HUES48 (cell line): ENCODE results near the gene PACRG.

Experiments used
- H3K27ac ChIP-seq: one replicate; pipeline ENCODE4 v1.7.0; 2013; ENCODE audit warnings: low read depth, low read length, inconsistent platforms
- H3K27me3 ChIP-seq: 2 replicates; pipeline ENCODE4 v1.6.1; 2013; ENCODE audit warnings: mild to moderate bottlenecking, low read length; ENCODE audit not compliant: control insufficient read depth, insufficient read depth
- H3K36me3 ChIP-seq: 2 replicates; pipeline ENCODE4 v1.6.1; 2013; ENCODE audit warnings: low read length; ENCODE audit not compliant: control insufficient read depth, insufficient read depth
- H3K4me1 ChIP-seq: 2 replicates; pipeline ENCODE4 v1.6.1; 2013; ENCODE audit warnings: mild to moderate bottlenecking, low read length; ENCODE audit not compliant: control insufficient read depth, insufficient read depth
- H3K4me3 ChIP-seq: 2 replicates; pipeline ENCODE4 v1.5.1; 2013; ENCODE audit warnings: mild to moderate bottlenecking, low read depth, low read length
- H3K9ac ChIP-seq: 2 replicates; pipeline ENCODE4 v1.6.1; 2013; ENCODE audit warnings: mild to moderate bottlenecking, low read depth, low read length, moderate library complexity
- H3K9me3 ChIP-seq: 2 replicates; pipeline ENCODE4 v1.6.1; 2013; ENCODE audit warnings: low read length; ENCODE audit not compliant: control insufficient read depth, insufficient read depth

PACRG gene

DNA sequence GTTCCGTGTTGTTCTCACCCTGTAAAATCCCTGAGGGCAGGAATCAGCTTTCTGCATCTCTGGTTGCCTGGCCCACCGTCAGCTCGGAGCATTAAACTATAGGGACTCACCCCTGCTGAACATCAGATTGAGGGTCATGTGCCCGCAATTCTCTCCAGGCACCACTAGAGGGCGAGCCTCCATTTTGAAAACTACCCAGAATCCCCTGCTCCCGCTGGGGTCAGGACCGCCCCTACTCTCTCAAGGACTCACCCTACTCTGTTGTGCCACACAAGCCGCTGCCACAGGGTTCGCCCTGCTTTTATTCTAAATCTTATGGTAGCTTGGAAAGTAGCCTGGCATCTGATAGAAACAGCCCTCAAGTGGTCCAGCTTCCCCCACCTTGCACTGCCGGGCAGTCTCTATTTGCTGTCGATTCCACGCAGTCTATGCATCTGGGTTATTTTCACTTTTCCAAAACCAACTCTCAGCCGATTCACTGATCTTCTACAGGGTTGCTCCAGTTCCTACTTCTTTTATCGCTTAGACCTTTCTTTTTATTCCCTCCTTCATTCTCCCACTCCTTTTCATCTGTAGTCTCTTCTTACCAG lies 442.6 kb downstream of the PACRG start:
- H3K9ac ChIP-seq: no peak overlapping the region
- H3K36me3 ChIP-seq: no peaks in the 10 kb centered on the region
- 0 out of 2 replicates have a peak, but pooled peaks cover 2% of the 10 kb centered on the region for H3K9me3 ChIP-seq
- no peaks in the 10 kb centered on the region for H3K4me1 ChIP-seq
- H3K27me3 ChIP-seq: no peaks in the 10 kb centered on the region
- H3K4me3 ChIP-seq: no peak overlapping the region
- H3K27ac ChIP-seq: no peak overlapping the region

GRCh38 chr6:163173741-163174140 lies 446.0 kb downstream of the PACRG start:
- Histone ChIP-seq H3K27me3 (no peaks in the 10 kb centered on the region), H3K36me3 (no peaks in the 10 kb centered on the region), H3K9me3 (0 out of 2 replicates have a peak, but pooled peaks cover 2% of the 10 kb centered on the region), H3K4me1 (no peaks in the 10 kb centered on the region), H3K9ac (no peak overlapping the region), H3K27ac (no peak overlapping the region), H3K4me3 (no peak overlapping the region)

DNA sequence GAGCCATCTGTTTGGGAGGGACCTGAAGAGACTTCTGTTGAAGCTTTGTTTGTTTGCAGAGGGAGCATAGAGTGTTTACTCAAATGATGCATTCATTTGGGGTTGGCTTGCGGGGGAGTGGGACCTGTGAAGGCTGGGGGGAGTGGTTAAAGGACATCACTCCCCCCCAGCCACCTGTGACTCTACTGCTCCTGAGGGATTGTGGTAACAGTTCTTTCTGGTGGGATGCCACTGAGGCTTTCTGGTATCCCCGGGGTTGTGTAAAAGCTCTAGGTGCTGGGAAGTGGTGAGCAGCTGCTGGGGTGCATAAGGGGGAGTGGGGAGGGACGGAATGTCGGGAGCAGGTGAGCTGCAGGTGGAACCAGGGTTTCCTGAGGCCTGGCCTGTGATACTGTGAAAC lies 447.5 kb downstream of the PACRG start:
- H3K27me3 ChIP-seq: no peaks in the 10 kb centered on the region
- no peak overlapping the region for H3K4me3 ChIP-seq
- H3K9me3 ChIP-seq: 0 out of 2 replicates have a peak, but pooled peaks cover 2% of the 10 kb centered on the region
- H3K36me3 ChIP-seq: no peaks in the 10 kb centered on the region
- no peak overlapping the region for H3K9ac ChIP-seq
- H3K27ac ChIP-seq: no peak overlapping the region
- H3K4me1 ChIP-seq: no peaks in the 10 kb centered on the region

- no peaks in the 10 kb centered on the region for H3K36me3 ChIP-seq
- no peak overlapping the region for H3K27ac ChIP-seq
- H3K4me3 ChIP-seq: no peak overlapping the region
- H3K4me1 ChIP-seq: peaks cover 4% of the 10 kb centered on the region; the same call in 1 of the 2 replicates
- no peaks in the 10 kb centered on the region for H3K9me3 ChIP-seq
- no peaks in the 10 kb centered on the region for H3K27me3 ChIP-seq
- H3K9ac ChIP-seq: no peak overlapping the region
These were observed 448.3 kb downstream of the PACRG start for GRCh38 chr6:163176097-163176496.

DNA sequence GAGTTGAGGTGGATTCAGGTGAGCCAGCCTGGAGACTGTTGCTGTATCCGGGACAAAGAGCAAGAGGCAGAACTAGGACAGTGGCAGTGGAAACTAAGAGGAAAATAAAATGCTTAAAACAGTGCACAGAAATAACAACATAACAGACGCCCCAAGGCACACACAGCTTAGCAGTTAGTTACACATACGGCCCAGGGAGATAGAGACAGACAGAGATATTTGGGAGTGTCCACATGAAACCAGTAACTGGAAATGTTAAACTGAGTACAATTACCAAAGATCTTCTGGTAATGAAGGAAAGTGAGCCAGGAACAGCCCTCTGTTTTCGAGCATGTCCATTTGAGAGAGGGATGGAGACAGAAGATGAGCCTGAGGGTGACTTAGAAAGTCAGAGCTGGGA lies 449.2 kb downstream of the PACRG start:
- Histone ChIP-seq H3K27ac (no peak overlapping the region), H3K4me3 (no peak overlapping the region), H3K27me3 (no peaks in the 10 kb centered on the region), H3K9me3 (no peaks in the 10 kb centered on the region), H3K4me1 (peaks cover 11% of the 10 kb centered on the region; the same call in 1 of the 2 replicates), H3K9ac (no peak overlapping the region), H3K36me3 (no peaks in the 10 kb centered on the region)

DNA sequence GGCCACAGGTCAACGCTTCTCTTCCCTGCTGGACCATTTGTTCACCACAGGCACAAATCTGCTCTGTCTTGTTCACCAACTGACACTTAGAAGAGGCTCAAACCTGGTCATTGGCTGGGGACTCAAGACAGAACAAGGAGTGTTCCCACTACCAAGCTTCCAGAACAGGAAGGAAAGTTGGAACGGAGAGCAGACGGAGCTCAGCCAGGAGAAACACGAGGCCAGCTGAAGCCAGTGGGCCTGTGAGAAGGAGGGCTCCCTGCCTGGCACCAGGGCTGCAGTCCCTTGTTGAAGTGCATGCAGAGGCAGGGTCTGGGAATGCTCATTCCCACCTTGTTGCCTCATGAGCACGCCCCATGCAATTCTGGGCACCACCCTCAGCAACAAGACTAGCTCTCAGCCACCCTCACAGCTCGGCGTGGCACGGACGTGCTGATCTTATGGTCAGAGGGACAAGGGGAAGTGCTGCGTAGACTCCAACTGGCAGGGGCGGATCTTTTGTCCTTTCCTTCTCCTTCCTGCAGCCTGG lies 450.2 kb downstream of the PACRG start:
- H3K4me3 ChIP-seq: no peak overlapping the region
- no peak overlapping the region for H3K9ac ChIP-seq
- H3K36me3 ChIP-seq: no peaks in the 10 kb centered on the region
- H3K27me3 ChIP-seq: no peaks in the 10 kb centered on the region
- no peaks in the 10 kb centered on the region for H3K9me3 ChIP-seq
- H3K4me1 ChIP-seq: peaks cover 14% of the 10 kb centered on the region; the same call in 1 of the 2 replicates
- H3K27ac ChIP-seq: no peak overlapping the region

- peaks cover 14% of the 10 kb centered on the region; the same call in 1 of the 2 replicates for H3K4me1 ChIP-seq
- no peak overlapping the region for H3K9ac ChIP-seq
- H3K27ac ChIP-seq: no peak overlapping the region
- H3K36me3 ChIP-seq: no peaks in the 10 kb centered on the region
- H3K27me3 ChIP-seq: no peaks in the 10 kb centered on the region
- H3K9me3 ChIP-seq: no peaks in the 10 kb centered on the region
- H3K4me3 ChIP-seq: no peak overlapping the region
These were observed 451.3 kb downstream of the PACRG start for GRCh38 chr6:163179061-163179460.

- Histone ChIP-seq H3K36me3 (no peaks in the 10 kb centered on the region), H3K27ac (no peak overlapping the region), H3K9me3 (no peaks in the 10 kb centered on the region), H3K4me3 (no peak overlapping the region), H3K4me1 (peaks cover 14% of the 10 kb centered on the region; the same call in 1 of the 2 replicates), H3K9ac (no peak overlapping the region), H3K27me3 (no peaks in the 10 kb centered on the region)
These were observed 451.9 kb downstream of the PACRG start for GRCh38 chr6:163179721-163180120.

DNA sequence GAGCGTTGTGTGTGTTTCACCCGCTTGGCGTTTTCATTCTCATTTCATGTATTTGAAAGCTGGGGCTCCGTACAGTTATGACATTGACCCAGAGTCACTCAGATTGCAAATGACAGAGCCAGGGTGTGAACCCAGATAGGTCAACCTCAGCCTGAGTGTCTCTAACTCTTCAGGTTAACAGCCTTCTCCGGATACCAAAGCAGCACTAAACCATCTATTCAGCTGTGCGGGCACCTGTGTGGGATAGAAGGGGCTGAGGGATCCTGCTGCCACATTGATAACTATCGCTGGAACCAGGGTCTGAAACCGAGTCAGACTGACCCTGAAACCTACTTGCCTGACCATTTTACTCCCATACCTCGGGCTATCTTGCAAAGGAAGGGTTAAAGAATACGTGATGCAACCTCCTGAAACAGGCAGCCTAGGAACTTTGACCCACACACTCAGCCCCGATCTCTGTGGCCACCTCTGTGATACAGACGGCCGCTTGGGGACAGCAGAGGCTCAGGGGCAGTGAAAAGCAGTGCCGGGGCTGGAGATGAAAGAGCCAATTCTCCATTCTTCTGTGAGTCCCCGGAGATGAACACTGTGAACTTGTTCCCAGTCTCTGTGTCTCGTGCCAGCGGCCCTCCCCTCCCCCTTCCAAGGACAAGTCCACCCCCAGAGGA lies 453.2 kb downstream of the PACRG start:
- H3K4me1 ChIP-seq: peaks cover 14% of the 10 kb centered on the region; the same call in 1 of the 2 replicates
- no peaks in the 10 kb centered on the region for H3K36me3 ChIP-seq
- no peaks in the 10 kb centered on the region for H3K9me3 ChIP-seq
- H3K27me3 ChIP-seq: no peaks in the 10 kb centered on the region
- H3K27ac ChIP-seq: no peak overlapping the region
- no peak overlapping the region for H3K9ac ChIP-seq
- no peak overlapping the region for H3K4me3 ChIP-seq

DNA sequence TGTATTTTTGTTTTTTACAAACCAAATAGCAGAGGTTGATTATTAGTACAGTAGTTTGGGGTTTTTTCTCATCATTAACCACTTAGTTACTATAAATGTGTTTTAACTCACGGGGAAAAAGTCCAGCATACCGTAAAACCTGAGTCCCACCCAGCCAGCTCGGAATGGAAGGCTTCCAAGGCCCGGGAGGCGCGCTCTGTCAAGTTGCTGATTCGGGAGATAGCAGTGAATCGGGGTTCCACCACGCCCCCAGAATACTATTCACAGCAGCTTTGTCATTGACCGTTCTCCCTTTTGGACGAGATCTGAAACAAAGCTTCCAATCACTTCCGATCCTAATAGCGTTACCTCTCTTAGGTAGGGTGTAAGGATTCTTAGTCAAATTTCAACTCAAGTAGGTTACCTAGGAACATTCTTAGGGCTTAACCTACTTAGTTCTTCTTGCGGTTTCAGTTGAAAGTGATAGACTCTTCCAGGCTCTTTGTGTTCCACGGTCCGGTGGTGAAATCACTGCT lies 453.9 kb downstream of the PACRG start:
- no peaks in the 10 kb centered on the region for H3K27me3 ChIP-seq
- no peaks in the 10 kb centered on the region for H3K9me3 ChIP-seq
- H3K27ac ChIP-seq: peak overlapping the region; percentile 19
- H3K36me3 ChIP-seq: no peaks in the 10 kb centered on the region
- H3K4me3 ChIP-seq: no peak overlapping the region
- H3K9ac ChIP-seq: no peak overlapping the region
- H3K4me1 ChIP-seq: peaks cover 18% of the 10 kb centered on the region; the same call in 1 of the 2 replicates

DNA sequence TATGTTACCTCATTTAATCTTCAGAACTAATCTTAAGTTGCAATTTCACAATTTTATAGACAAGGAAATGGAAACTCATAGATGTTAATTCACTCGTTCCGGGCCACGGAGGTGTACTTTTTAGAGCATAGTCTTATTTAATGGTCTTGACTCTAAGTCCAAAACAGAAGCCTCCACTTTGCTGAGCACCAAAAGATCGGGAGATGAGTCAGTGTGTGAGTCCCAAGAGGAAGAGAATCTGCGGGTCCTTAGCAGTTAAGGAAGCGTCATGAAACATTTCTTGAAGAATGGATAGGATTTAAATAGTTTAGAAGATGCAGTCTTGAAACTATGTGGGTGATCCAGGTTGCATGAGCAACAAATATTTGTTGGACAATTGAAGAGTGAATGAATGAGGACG lies 454.9 kb downstream of the PACRG start:
- H3K27ac ChIP-seq: no peak overlapping the region
- H3K36me3 ChIP-seq: no peaks in the 10 kb centered on the region
- H3K27me3 ChIP-seq: no peaks in the 10 kb centered on the region
- H3K9me3 ChIP-seq: no peaks in the 10 kb centered on the region
- no peak overlapping the region for H3K4me3 ChIP-seq
- H3K4me1 ChIP-seq: peaks cover 18% of the 10 kb centered on the region; the same call in 1 of the 2 replicates
- no peak overlapping the region for H3K9ac ChIP-seq
